Putamen (tissue), 1 donor: ENCODE results near the gene PPFIA3.
"Not testable (repeated sequence)": the region's sequence is repeated elsewhere in the genome, so short reads cannot be mapped to it uniquely, and the experiment has no call there.

Experiments
- DNase-seq: peaks from one replicate; pipeline ENCODE4 v3.0.0-alpha.2; 2016; ENCODE audit warnings: low spot score

The PPFIA3 gene

GRCh38 chr19:49125025-49125731 is 5.8 kb downstream of the PPFIA3 start:
- no peak for DNase-seq

GRCh38 chr19:49126575-49126974 is 7.2 kb downstream of the PPFIA3 start:
- DNase-seq: no peak

- DNase-seq: not testable (repeated sequence)
Observed at GRCh38 chr19:49127225-49127624, 7.9 kb downstream of the PPFIA3 start.

GRCh38 chr19:49127674-49128544 is 8.6 kb downstream of the PPFIA3 start:
- peak; percentile 97 for DNase-seq

GRCh38 chr19:49128545-49129237 is 9.3 kb downstream of the PPFIA3 start:
- DNase-seq: no peak

GRCh38 chr19:49129238-49129583 is 9.9 kb downstream of the PPFIA3 start:
- DNase-seq: no peak

GRCh38 chr19:49130325-49130724 is 11.0 kb downstream of the PPFIA3 start:
- no peak for DNase-seq

- no peak for DNase-seq
Observed at GRCh38 chr19:49132974-49133609, 13.7 kb downstream of the PPFIA3 start.

GRCh38 chr19:49133621-49134454 is 14.5 kb downstream of the PPFIA3 start:
- DNase-seq: no peak

- DNase-seq: no peak
Observed at GRCh38 chr19:49135686-49136085, 16.3 kb downstream of the PPFIA3 start.

GRCh38 chr19:49136771-49137171 is 17.4 kb downstream of the PPFIA3 start:
- no peak for DNase-seq

GRCh38 chr19:49140951-49141350 is 21.6 kb downstream of the PPFIA3 start:
- DNase-seq: no peak

- DNase-seq: no peak
Observed at GRCh38 chr19:49141352-49141751, 22.0 kb downstream of the PPFIA3 start.

- peak; percentile 82 for DNase-seq
Observed at GRCh38 chr19:49142866-49143335, 23.6 kb downstream of the PPFIA3 start.

- DNase-seq: peak; percentile 65
Observed at GRCh38 chr19:49145573-49146407, 26.4 kb downstream of the PPFIA3 start.

GRCh38 chr19:49146408-49146770 is 27.0 kb downstream of the PPFIA3 start:
- not testable (repeated sequence) for DNase-seq

- DNase-seq: no peak
Observed at GRCh38 chr19:49148044-49148682, 28.8 kb downstream of the PPFIA3 start.

GRCh38 chr19:49148784-49149651 is 29.7 kb downstream of the PPFIA3 start:
- DNase-seq: peak; percentile 77

- DNase-seq: peak; percentile 68
Observed at GRCh38 chr19:49149652-49150105, 30.3 kb downstream of the PPFIA3 start.
